HG03521 (cell line): ENCODE results near the gene USP6NL.
"Not testable (repeated sequence)": the region's sequence is repeated elsewhere in the genome, so short reads cannot be mapped to it uniquely, and the experiment has no call there.

Experiments used
- ATAC-seq: cut with Tn5 transposase; IDR thresholded peaks from one replicate; pipeline ENCODE4 v1.9.1; 2021; ENCODE audit warnings: mild to moderate bottlenecking, moderate library complexity; ENCODE audit not compliant: unreplicated experiment

The USP6NL gene

DNA sequence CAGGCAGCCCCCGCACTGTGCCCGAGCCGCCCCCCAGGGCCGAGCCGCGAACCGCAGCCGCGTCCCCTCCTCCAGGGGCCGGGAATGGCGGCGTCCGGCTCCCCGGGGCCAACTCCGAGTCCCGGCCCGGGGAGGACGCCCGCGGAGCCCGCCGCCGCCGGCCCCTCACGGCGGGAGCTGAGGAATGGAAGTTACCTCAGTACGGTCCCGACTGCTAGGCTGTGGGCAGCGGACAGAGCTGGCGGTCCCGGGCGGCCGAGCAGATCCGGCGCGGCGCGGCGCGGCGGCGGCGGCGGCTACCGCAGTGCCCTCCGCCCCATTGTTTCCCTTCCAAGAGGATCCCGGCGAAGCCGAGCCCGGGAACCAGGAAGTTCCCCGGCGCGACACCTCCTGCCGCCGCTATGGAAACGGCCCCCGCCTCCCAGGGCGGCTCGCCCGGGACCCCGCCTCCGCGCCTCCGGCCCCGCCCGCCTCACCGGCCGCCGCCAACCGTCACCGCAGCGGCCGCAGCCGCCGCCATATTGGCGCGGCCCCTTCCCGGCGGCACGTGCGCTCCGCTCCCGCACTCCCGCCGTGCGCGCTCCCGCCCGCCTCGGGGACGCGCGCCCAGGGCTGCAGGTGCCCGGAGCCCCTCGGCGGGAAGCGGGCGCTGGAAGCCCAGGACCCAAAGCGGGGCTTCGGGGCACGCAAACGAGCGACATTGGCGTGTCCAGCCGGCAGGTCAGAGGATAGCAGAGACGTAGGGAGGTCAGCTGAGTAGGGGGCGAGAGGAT, at the start of gene USP6NL:
TSS of gene USP6NL (minus strand) at position 403 of the 773 bp plus-strand sequence. CDS start 14,016 bp downstream, outside the sequence.
- peak; percentile 58 for ATAC-seq

DNA sequence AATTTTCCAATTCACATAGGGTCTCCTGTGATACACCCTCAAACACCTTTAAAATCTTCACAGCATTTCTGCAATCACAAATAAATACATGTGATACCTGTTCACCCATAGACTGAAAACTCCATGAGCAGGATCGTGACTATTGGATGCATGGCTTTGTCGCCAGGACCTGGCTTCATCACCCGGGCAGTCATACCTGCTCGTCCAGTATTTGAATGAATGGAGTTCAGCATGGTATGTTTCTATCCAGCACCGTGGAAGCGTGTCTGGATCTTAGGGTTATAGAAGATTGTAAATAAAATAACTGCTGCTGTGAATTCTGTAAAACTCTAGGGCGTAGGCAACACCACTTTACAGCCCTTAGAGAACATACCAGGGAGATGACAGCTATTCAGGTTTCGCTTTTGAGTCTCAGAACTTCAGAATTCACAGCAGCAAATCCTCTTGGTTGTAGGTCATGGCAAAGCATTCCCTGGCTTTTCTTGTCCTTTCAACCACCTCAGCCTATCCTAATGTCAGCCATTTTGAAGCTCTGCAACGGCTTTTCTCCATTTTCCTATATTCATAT, 47.4 kb upstream of the USP6NL start:
- no peak for ATAC-seq

DNA sequence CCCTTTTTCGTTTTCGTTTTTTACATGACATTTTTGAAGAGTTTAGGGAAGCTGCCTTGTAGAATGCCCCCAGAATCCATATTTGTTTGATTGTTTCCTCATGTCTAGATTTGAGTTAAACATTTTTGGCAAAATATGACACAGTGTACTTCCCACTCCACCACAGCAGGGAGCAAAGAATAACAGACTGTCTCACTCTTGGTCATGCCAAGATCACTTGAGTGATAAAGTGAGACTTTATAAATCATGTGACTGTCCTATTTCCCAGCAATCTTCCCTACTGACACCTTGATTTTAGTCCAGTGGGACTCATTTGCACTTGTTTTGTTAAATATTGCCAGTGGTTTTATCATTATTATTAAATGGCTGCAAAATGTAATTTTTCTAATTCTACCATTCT, 44.4 kb upstream of the USP6NL start:
- ATAC-seq = no peak

GRCh38 chr10:11654659-11655058, 43.2 kb upstream of the USP6NL start:
- ATAC-seq = no peak

- no peak for ATAC-seq
These were observed 42.5 kb upstream of the USP6NL start for GRCh38 chr10:11653758-11654471.

DNA sequence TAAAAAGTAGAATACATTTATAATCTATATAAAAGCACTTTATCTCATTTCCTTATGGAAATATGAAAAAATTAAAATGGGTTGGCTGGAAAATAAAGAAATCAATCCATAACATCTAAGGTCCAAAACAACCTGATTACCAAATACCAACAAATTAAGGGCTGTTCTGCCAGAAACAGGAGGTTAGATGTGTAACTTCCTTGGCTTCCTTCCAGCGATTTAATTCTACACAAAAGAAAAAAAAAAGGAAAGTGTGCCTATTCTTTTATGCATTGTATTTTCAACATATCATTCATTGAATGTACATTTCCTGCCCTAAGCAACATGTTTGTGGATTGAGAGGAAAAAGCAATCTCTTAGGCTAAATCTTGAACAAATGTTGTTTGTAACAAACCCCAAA, 36.2 kb upstream of the USP6NL start:
- no peak for ATAC-seq

- ATAC-seq = no peak
These were observed 35.0 kb upstream of the USP6NL start for GRCh38 chr10:11646450-11646849.

GRCh38 chr10:11643039-11643438, 31.6 kb upstream of the USP6NL start:
- ATAC-seq = no peak

DNA sequence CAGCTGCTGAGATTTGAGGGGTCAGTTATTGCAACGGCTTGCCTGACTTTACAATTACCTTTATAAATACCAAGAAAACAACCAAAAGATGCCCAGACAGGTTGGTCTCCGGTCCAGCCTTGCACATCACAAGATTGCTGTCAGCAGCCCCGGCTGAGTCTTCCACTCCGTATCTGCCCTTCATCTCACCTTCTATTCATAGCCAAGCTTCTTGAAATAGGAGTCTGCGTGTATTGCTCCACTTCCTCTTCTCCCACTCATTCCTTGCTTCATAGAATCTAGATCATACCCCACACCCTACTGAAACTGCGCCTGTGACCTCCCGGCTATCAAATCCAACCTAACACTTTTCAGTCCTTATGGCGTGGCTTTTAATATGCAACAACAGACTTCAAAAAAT, 31.1 kb upstream of the USP6NL start:
- ATAC-seq = no peak

DNA sequence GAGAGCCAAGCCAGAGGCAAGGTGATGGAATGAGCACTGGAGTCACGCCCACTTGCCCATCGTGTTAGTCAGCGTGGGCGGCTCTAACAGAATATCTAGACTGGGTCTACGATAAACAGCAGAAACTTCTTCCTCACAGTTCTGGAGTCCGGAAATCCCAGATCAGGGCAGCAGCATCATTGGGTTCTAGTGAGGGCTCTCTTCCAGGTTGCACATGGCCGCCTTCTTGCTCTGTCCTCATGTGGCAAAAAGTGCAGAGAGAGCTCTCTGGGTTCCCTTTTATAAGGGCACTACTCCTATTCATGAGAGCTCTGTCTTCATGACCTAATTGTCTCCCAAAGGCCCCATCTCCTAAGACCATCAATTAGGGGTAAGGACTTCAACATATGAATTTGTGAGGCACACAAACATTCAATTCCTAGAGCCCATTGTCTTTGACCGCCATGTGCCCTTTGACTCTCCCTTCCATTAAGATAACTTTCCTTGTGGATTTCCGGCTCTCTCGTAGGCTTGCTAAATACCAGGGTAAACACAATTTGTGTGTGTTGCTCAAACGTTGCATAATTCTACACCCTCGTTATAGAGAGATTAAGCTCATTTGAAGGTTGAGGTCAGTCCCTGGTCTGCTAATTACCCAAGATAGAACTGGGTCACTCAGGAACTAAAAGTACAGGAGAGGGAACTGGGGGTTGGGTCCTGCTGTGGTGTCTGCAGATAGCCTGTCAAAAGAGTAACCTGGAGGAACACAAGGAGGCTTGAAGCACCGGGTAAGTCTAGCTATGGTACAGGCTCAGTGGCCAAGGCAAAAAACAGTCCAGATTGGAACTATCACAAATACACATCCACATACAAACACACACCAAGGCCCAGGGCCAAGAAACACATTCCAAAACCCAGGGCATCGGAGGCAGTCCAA, 28.7 kb upstream of the USP6NL start:
- no peak for ATAC-seq

DNA sequence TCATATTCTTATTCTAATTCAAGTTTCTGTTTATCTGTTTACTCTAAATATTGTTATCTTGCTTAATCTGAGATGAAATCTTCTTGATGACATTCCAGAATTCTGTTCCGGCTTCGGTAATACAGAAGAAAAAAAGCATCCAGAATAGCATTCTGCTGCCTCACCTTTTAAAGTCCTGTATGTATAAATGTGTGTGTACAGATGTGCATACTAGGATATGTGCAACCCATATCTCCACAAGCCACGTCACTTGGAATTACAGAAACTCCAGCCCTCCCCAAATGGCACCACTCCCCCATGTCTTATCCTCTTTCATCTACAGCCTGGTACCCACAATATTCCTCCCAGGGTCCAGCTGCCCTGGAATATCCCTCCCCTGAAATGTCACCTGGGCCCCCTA, 27.9 kb upstream of the USP6NL start:
- no peak for ATAC-seq

DNA sequence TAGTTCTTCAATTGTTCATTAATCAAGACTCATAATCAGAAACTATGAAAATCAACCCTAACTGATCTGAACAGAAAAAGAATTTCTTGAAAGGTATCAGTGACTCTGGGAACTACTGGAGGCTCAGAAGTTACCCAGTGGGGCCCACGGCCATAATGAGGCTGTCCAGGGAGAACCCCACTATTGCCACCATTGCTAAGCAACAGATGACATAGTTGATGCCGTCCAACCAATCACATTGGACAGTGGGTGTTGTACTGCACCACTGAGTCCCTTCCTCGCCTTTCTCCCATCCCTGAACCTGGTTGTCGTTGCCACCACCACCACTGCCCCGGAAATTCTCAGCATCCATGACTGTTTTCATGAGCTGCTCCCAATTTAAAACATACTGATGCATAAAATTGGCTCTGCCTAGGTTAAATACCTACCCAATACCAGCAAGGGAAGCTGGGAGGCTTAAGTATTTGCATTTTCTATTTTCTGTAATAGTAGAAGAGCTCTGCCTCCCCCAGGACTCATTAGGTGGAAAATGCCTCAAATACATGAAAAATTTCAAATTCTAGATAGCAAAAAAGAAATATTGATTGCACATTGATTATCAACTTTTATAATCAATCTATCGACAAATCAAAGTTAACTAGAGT, 26.7 kb upstream of the USP6NL start:
- ATAC-seq = peak; percentile 65

DNA sequence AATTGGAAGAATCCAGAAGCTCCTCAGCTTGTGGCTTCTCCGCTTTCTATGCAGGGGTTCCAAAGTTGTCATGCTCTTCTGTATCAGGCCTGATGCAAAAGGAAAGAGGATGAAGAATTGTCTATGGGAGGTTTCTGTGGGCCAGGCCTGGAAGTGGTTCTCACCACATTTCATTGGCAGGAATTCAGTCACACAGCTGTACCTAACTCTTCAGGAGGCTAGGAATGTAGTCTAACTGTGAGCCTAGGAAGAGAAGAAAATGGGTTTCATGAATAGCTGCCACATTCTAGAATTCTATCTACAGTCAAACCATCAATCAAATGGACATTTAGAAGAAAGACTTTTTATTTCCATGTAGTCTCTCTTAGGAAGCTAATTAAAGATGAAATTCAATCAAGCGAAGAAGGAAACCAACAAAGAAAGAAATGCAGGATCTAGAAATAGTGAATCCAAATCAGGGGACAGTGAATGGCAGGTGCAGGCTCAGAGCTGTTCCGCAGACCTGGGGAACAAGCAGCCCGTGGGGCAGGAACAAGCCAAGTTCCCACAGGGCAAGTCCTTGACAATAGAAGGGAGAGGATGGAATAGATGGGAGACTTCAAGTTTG, 25.4 kb upstream of the USP6NL start:
- ATAC-seq = no peak

DNA sequence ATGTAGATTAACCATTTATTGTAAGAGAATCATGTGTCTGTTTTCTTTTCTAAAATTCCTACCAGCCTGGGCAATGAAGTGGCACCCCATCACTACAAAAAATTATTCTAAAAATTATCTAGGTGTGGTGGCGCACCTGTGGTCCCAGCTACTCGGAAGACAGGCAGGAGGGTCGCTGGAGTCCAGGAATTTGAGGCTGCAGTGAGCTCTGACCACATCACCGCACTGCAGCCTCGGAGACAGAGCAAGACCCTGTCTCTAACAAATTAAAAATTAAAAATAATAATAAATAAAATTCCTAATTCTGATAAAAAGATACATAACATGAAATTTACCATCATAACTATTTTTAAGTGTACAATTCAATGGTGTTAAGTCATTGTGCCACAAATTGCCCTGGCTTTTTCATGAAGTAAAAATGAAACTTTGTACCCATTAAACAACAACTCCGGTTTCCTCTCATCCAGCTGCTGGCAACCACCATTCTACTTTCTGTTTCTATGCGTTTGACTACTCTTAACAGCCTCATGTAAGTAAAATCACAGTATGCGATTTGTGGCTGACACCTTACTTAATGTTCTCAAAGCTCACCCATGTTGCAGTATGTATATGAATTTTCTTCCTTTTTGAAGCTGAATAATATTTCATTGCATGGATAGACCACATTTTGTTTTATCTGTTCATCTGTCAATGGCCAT, 20.6 kb upstream of the USP6NL start:
- peak; percentile 97 for ATAC-seq

DNA sequence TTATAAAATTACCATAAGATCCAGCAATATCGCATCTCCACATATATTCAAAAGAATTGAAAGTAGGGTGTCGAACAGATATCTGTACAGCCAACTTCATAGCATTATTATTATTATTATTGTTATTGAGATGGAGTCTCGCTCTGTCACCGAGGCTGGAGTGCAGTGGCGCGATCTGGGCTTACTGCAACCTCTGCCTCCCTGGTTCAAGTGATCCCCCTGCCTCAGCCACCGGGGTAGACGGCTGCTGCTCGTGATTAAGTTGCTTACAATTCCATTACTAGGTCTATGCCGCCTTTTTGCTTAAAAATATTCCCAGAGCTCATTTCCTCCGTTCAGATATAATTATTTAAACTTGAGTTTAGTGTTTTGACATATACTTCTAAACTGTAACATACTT, 19.8 kb upstream of the USP6NL start:
- ATAC-seq = no peak

GRCh38 chr10:11629731-11630130, 18.3 kb upstream of the USP6NL start:
- no peak for ATAC-seq

DNA sequence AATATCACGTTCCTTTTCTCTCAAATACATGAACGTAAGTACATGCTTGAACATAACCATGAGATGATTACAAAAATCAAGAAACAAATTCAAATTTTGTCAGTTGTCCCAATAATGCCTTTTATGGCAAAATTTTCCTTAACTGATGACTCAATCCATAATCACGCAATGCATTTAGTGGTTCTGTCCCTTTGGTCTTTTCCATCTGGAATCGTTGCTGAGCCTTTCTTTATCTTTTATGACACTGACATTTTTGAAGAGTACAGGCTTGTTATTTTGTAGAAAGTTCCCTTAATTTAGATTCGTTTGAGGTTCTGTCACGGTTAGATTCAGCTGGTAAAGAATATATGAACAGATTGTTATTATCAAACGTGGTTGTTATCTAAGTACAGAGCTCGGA, 16.5 kb upstream of the USP6NL start:
- ATAC-seq = not testable (repeated sequence)

DNA sequence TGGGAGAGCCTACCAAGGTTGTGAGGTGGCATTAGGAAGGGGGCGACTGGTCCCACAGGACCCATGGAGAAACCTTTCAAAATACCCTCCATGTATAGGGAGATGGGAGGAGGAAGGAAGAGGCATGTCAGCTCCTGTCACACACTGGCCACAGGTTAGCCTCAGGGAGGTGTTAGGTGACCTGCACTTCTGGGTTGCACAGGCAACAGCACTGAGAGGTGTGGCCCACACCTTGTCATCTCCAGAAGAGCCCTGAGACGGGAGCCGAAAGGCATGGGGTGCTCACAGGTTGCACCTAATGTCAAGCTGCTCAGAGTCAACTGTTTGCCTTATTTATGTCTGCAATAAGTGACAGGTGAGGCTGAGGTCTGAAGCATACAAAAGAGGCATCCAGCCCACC, 14.6 kb upstream of the USP6NL start:
- ATAC-seq = no peak

DNA sequence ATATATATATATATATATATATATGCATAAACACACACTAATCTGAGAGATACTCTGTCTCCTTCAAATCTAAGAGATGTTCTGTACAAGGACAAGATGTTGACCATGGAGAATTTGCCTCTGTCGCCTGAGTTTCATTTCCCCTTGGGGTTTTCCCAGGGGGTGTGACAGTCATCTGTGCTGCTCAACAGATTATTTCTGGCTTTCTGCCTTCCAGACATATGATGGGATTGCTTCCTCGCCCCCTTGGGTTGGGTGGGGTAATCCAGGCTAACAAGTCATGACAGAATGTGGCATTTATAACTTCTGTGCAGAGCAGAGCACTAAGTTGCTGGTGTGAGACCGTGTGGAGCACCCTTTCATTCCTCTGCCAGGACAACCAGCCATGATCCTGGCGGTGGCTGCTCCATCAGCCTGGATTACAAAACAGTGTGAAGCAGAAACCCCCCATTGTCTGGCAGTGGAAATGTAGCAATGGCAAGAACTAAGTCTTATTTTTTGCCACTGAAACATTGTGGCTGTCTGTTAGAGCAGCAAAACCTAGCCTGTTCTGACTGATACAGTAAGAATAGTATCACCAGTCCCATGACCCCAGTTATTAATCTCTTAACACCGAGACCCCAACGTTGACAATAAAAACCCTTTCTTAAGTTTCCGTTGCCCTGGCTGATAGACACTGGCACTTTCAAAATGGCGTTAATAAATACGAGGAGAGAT, 13.7 kb upstream of the USP6NL start:
- peak; percentile 48 for ATAC-seq
